Thyroid gland (tissue), 4 donors: ENCODE results near the gene KCNJ6. TPM values are rescaled to one million over a fixed set of nuclear protein-coding genes. Genes with fewer than 3 reads are reported as not detected.

Source experiments
- DNase-seq, 2 donors: peaks; one replicate each; pipeline ENCODE4 v3.0.0-alpha.2; 2019
- H3K27ac ChIP-seq, 3 donors: fragments of 200-600 bp; sonication (generic); 1 replicate in 2 of 3; 2 replicates in 1 of 3; pipeline ENCODE4 v1.5.1; 2016 to 2019; ENCODE audit warnings: mild to moderate bottlenecking in 1 of 3, moderate library complexity in 1 of 3
- H3K27me3 ChIP-seq: fragments of 200-600 bp; sonication (generic); one replicate; pipeline ENCODE4 v1.5.1; 2019
- H3K36me3 ChIP-seq, 2 donors: fragments of 200-600 bp; sonication (generic); one replicate each; pipeline ENCODE4 v1.5.1; 2016 to 2019
- H3K4me1 ChIP-seq, 2 donors: fragments of 200-600 bp; sonication (generic); one replicate each; pipeline ENCODE4 v1.5.1; 2017 to 2019
- H3K4me3 ChIP-seq, 3 donors: fragments of 200-600 bp; sonication (generic); replicated peaks in 1 of 3; 1 replicate in 2 of 3; 2 replicates in 1 of 3; pipeline ENCODE4 v1.5.1; 2016; ENCODE audit warnings: mild to moderate bottlenecking in 1 of 3
- H3K9me3 ChIP-seq: fragments of 200-600 bp; sonication (generic); one replicate; pipeline ENCODE4 v1.5.1; 2017
- CTCF ChIP-seq, 6 experiments: fragments of 200-600 bp in 3 of 6; fragments of 450-650 bp in 3 of 6; sonication (generic) in 3 of 6; IDR thresholded peaks; one replicate each; pipeline ENCODE4 v1.5.1; 2016 to 2019; ENCODE audit warnings: antibody characterized with exemption in 6 of 6, mild to moderate bottlenecking in 2 of 6, inconsistent platforms in 1 of 6, moderate library complexity in 1 of 6
- POLR2A ChIP-seq, 2 donors: fragments of 450-650 bp; IDR thresholded peaks; one replicate each; pipeline ENCODE4 v1.6.1; 2017; ENCODE audit warnings: antibody characterized with exemption in 2 of 2, mild to moderate bottlenecking in 2 of 2, moderate library complexity in 1 of 2
- WGBS, 2 donors: methylation state at CpG; one replicate each; pipeline ENCODE4 v1.1.5; 2017; 5-methylcytosine and 5-hydroxymethylcytosine counted together
- intact Hi-C: fragments of 100-400 bp; cut with DNase I; formaldehyde crosslinking; loops from one replicate; pipeline ENCODE4 v1.15.1; 2023
- total RNA-seq, 4 donors: library from RNA; depleted of rRNA; stranded (reverse); fragments of >200 nt; gene quantifications; one replicate each; pipeline ENCODE4 v1.2.3, GENCODE V29; 2016

Gene KCNJ6
- total RNA-seq, 4 donors from 2014 or later = not detected

- Histone ChIP-seq H3K36me3 (no peaks in the 10 kb centered on the region), H3K4me3 (no peak overlapping the region), H3K27ac (no peak overlapping the region), H3K27me3 (no peaks in the 10 kb centered on the region), H3K4me1 (no peaks in the 10 kb centered on the region), H3K9me3 (no peaks in the 10 kb centered on the region)
- intact Hi-C loops = no loop called here
- TF ChIP-seq CTCF (IDR thresholded peaks at IDR 0.05) (no peak), POLR2A (IDR thresholded peaks at IDR 0.05) (no peak)
- 49 to 53% methylated on average over 4 of the region's 4 CpGs for WGBS, 2 donors
- DNase-seq = no peak
These were observed 231.7 kb downstream of the KCNJ6 start for GRCh38 chr21:37684547-37684946.

- H3K4me3 ChIP-seq = no peak overlapping the region
- TF ChIP-seq CTCF (IDR thresholded peaks at IDR 0.05) = no peak
- TF ChIP-seq POLR2A (IDR thresholded peaks at IDR 0.05) = no peak
- H3K9me3 ChIP-seq = no peaks in the 10 kb centered on the region
- H3K4me1 ChIP-seq = no peaks in the 10 kb centered on the region
- 88 to 91% methylated on average over 5 of the region's 5 CpGs for WGBS, 2 donors
- no peak for DNase-seq
- intact Hi-C loops = no loop called here
- no peaks in the 10 kb centered on the region for H3K36me3 ChIP-seq
- no peaks in the 10 kb centered on the region for H3K27me3 ChIP-seq
- H3K27ac ChIP-seq = no peak overlapping the region
These were observed 232.2 kb downstream of the KCNJ6 start for GRCh38 chr21:37684115-37684493.

GRCh38 chr21:37683396-37684114 lies 232.7 kb downstream of the KCNJ6 start:
- Histone ChIP-seq H3K4me3 (no peak overlapping the region), H3K9me3 (no peaks in the 10 kb centered on the region), H3K4me1 (no peaks in the 10 kb centered on the region), H3K36me3 (no peaks in the 10 kb centered on the region), H3K27me3 (no peaks in the 10 kb centered on the region), H3K27ac (no peak overlapping the region)
- intact Hi-C loops = no loop called here
- TF ChIP-seq POLR2A (IDR thresholded peaks at IDR 0.05) (no peak), CTCF (IDR thresholded peaks at IDR 0.05) (no peak)
- DNase-seq = no peak
- 49 to 50% methylated on average over 8 of the region's 8 CpGs for WGBS, 2 donors

GRCh38 chr21:37682966-37683365 lies 233.3 kb downstream of the KCNJ6 start:
- intact Hi-C loops = no loop called here
- no peaks in the 10 kb centered on the region for H3K27me3 ChIP-seq
- H3K36me3 ChIP-seq = no peaks in the 10 kb centered on the region
- no peak overlapping the region for H3K27ac ChIP-seq
- no peak overlapping the region for H3K4me3 ChIP-seq
- H3K9me3 ChIP-seq = no peaks in the 10 kb centered on the region
- WGBS, 2 donors = 65 to 74% methylated on average over 6 of the region's 6 CpGs
- no peak for DNase-seq
- no peak for TF ChIP-seq POLR2A (IDR thresholded peaks at IDR 0.05)
- H3K4me1 ChIP-seq = no peaks in the 10 kb centered on the region

- no peak overlapping the region for H3K27ac ChIP-seq
- H3K9me3 ChIP-seq = no peaks in the 10 kb centered on the region
- H3K27me3 ChIP-seq = no peaks in the 10 kb centered on the region
- DNase-seq = no peak
- 84 to 91% methylated on average over 4 of the region's 4 CpGs for WGBS, 2 donors
- H3K4me1 ChIP-seq = no peaks in the 10 kb centered on the region
- TF ChIP-seq POLR2A (IDR thresholded peaks at IDR 0.05) (no peak), CTCF (IDR thresholded peaks at IDR 0.05) (no peak)
- H3K36me3 ChIP-seq = no peaks in the 10 kb centered on the region
- intact Hi-C loops = no loop called here
- H3K4me3 ChIP-seq = no peak overlapping the region
These were observed 239.3 kb downstream of the KCNJ6 start for GRCh38 chr21:37677006-37677405.
